CD1c-positive myeloid dendritic cell (primary cell): ENCODE results near the gene PLCB4.
"Not testable (repeated sequence)": the region's sequence is repeated elsewhere in the genome, so short reads cannot be mapped to it uniquely, and the experiment has no call there.

Experiments
- DNase-seq: peaks from one replicate; pipeline ENCODE4 v3.0.0-alpha.2; 2016; ENCODE audit errors: extremely low spot score

The PLCB4 gene

DNA sequence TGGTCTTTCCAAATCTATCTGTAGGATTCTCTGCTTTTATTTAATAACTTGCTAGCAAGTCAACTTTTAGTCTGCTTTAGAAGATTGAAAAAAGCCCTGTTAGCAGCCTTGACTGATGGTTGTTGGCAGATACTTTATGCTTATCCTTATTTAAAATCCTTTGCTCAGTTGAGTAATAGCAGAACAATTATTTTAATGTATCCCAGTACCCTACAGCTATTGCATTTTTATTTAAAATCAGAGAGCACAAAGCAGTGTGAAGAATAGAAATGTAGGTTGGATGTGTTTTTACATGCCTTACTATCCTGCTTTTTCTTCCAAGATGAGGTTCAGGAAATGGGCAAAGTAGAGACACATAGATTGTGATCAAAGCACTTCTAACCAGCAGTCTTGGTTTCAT lies 298.4 kb downstream of the PLCB4 start:
- DNase-seq: no peak

DNA sequence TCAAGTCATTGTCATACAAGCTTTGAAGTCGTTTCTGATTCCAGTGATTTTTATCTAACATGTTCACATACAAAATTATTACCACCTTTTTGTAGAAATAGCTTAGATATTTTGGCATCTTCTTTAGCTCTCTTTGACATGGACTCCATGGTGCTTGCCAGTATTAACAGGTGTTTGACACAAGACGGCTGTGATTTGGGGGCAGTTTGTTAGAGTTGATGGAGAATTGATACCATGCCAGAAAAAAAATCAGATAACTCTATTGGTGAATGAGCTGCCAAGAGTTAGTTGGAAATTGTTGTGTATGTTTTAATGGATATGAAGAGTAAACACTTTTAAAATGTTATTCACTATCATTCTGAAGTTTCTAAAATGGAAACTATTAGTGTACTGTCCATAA lies 298.9 kb downstream of the PLCB4 start:
- DNase-seq: no peak

GRCh38 chr20:9368893-9369292 lies 300.0 kb downstream of the PLCB4 start:
- no peak for DNase-seq

DNA sequence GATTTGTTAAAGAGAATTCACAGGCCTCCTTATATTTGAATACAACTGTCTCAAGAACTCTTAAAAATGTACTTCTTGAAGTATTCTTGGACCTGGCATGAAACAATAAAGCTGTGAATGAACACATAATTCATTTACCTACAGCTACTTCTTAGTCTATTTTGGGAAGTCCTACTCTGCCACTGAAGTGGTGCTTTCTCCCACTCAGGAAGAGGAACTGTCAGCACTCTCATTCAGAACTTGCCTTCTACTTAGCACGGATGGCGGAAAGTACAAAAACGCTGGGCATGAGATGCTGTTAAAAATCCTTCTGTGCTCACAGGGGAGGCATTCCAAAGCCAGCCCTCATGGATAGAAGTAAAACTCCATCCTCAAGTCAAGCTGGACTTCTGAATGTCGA lies 300.7 kb downstream of the PLCB4 start:
- DNase-seq: no peak

- no peak for DNase-seq
These were observed 305.2 kb downstream of the PLCB4 start for GRCh38 chr20:9374072-9374471.

- no peak for DNase-seq
These were observed 305.6 kb downstream of the PLCB4 start for GRCh38 chr20:9374480-9374879.

- DNase-seq: no peak
These were observed 306.4 kb downstream of the PLCB4 start for GRCh38 chr20:9375221-9375681.

GRCh38 chr20:9377007-9377406 lies 308.1 kb downstream of the PLCB4 start:
- no peak for DNase-seq

DNA sequence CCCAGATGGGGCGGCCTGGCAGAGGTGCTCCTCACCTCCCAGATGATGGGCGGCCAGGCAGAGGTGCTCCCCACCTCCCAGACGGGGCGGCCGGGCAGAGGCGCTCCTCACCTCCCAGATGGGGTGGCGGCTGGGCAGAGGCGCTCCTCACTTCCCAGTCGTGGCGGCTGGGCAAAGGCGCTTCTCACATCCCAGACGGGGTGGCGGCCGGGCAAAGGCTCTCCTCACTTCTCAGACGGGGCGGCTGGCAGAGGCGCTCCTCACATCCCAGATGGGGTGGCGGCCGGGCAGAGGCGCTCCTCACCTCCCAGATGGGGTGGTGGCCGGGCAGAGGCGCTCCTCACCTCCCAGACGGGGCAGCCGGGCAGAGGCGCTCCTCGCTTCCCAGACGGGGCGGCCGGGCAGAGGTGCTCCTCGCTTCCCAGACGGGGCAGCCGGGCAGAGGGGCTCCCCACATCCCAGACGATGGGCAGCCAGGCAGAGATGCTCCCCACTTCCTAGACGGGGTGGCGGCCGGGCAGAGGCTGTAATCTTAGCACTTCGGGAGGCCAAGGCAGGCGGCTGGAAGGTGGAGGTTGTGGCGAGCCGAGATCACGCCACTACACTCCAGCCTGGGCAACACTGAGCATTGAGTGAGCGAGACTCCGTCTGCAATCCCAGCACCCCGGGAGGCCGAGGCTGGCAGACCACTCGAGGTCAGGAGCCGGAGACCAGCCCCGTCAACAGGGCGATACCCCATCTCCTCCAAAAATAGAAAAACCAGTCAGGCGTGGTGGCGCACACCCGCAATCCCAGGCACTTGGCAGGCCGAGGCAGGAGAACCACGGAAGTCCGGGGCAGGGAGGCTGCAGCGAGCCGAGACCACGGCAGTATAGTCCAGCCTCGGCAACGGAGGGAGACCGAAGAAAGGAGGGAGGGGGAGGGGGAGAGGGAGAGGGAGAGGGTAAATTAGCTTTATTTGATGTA lies 316.7 kb downstream of the PLCB4 start:
- DNase-seq: not testable (repeated sequence)

GRCh38 chr20:9388160-9388812 lies 319.4 kb downstream of the PLCB4 start:
- DNase-seq: no peak

- DNase-seq: no peak
These were observed 319.9 kb downstream of the PLCB4 start for GRCh38 chr20:9388813-9389161.

- DNase-seq: no peak
These were observed 320.5 kb downstream of the PLCB4 start for GRCh38 chr20:9389346-9389745.

DNA sequence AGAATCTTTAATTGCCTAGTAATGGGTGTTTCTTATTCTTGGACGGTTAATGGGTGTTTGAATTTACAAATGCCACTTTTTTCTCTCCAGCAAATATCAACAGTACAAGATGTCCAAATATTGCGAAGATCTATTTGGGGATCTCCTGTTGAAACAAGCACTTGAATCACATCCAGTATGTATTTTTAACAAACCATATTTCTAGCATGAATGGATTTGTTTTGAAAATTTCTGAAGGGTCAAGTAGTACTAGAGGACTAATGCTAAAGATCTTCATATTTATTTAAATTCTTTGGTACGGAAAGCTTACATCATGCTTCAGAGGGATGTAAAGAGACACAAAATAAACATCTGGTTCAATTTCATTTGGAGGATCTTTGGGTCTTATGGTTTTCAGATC lies 321.6 kb downstream of the PLCB4 start:
- no peak for DNase-seq

GRCh38 chr20:9392892-9393857 lies 324.3 kb downstream of the PLCB4 start:
- DNase-seq: peak; percentile 84

DNA sequence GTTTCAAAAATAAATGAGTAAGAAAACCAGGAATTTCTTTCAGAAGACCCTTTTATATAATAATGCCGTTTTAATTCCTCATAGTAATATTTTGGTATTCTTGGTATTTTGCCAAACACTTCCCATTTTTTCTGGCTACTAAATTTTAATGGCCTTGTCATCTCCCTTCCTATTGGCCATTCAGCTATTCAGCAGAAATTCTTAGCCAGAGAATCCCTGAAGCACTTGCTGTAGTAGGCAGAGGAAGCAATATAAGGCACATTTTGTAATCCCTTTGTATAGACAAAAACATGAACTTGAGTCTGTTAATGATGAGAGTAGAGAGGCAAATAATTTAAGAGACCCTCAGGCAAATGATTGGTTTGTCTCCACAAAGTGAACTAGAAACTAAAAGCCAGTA lies 327.1 kb downstream of the PLCB4 start:
- no peak for DNase-seq

DNA sequence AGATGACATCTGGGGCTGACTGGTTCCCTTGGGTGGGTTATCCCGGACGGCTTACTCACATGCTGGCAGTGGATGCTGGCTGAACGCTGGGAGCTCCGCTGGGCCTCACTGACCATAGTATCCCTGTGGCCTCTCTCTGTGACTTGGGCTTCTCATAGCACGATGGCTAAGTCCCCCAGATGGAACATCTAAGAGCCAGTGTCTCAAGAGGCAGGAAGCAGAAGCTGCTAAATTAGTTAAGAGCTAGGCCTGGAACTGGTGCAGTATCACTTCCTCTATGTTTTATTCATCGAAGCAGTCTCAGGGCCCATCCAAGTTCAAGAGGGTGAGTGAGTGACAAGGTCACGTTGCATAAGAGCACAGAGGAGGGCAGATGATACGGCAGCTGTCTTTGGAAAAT lies 329.0 kb downstream of the PLCB4 start:
- peak; percentile 86 for DNase-seq

DNA sequence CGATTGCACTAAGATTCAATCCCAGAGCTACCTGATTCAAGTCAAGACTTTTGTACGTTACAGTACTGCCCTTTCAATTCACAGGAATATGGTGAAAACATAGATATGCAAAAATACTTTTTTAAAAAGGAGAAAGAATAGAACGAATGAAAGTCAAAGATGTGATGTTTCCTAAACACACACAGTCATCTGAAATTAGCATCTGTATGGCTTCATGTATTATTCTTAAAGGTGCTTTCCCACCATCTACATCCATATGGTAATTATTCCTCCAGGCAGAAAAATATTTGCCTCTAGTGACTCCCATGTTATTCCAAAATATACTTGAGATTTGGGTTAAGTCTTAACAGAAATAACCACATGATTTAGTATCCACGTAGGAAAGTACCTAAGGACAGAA lies 330.0 kb downstream of the PLCB4 start:
- DNase-seq: no peak

DNA sequence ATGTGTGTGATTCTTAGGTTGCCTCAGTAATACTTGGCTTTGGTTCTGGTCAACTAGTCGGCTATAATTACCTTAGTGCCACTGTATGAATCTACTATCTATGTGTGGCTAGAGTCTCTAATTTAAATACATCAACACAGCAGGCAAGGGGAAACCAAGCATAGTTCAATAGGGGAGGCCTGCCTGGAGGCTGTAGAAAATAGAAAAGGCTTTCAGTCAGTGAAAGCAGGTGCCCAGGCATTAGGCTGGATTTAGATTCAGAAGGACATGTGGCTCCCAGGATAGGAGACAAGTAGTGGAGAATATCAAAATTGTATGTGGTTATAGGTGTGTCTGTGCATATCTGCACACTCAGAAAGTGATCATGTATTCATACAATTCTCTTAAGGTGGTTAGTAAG lies 330.4 kb downstream of the PLCB4 start:
- DNase-seq: no peak

DNA sequence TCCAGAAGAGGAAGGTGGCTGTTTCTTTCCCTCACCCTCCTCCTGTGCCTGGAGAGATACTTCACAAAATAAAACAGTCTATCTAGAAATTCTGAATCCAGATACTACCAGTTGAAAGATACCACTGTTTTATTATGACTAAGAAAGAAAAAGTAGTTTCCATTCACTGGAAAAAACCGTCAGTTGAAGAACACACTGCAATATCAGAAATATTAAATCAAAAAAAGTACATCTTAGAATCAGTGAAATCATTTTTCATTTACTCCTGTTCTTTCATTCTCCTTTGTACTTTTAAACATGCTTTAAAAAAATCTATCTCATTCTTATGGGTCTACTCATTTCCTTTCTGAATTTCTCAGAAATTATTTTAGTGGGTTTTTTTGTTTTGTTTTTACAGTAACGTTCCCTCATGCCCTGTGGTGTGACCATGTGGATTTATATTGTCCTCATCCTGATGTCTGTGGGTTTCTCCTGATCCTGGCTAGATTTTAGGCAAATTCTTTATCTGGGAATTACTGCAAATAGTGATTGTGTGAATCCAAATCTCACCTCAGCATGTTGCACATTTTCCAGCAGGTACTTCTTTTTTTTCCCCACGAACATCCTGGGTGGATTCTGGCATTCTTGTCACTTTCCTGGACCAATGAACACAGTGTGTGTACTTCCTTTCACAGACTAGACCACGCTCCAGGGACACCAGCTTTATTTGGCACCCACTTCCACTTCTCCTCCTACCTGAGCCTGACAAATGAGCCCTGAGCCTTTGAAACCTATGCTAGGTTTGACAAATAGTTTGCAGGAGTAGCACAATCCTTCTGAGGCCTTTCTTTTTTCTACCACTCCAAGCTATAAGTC lies 331.5 kb downstream of the PLCB4 start:
- DNase-seq: no peak

DNA sequence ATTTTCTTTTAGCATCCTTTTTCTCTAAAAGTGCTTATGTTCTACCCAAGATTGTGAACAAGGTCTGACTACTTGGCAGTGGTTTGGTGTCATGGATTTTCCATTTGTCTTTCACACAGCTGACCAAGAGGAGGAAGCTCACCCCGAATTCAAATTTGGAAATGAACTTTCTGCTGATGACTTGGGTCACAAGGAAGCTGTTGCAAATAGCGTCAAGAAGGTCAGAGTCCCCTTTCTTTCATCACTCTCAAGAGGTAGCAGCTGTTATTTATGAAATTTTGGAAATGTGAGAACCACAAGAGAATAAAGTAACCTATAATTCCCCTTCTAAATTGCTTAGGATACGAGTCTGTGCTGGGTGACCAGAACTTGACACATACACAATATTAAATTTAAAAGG lies 332.5 kb downstream of the PLCB4 start:
- DNase-seq: peak; percentile 56

DNA sequence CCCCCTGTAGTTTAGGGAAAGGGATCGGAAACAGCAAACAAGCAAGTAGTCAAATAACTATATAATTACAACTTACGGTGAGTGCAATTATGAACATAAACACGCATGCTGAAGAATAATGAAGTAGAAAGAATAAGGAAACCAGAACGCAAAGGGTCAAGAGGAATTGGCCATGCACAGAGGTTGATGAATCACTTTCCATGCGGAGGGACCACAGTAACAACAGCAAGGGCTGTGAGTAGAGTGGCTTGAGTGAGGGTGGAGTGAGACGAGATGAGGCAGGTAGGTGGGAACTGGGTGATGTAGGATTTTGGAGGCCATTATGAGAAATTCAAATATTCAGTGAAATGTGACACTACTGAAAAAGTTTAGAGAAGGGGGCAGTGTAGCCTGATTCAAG lies 333.3 kb downstream of the PLCB4 start:
- no peak for DNase-seq
